ENCODE results near the gene MAGEB17.

GRCh38 chrX:16212024-16212423, 44.7 kb downstream of the MAGEB17 start:
- TF ChIP-seq CTCF (IDR thresholded peaks at IDR 0.05; ENCODE audit: low read depth, low read length) (no peak), POLR2A (IDR thresholded peaks at IDR 0.05; ENCODE audit: extremely low read depth, insufficient read length) (no peak), MAX (IDR thresholded peaks at IDR 0.05; ENCODE audit: low read depth, low read length) (no peak), MYC (IDR thresholded peaks at IDR 0.05; ENCODE audit: low read depth, low read length) (no peak)

Measured in NB4 (cell line).